Adrenal gland (tissue), 5 donors: ENCODE measurements around the gene PNKP.

ENCODE experiments used
- POLR2A ChIP-seq, 2 donors: fragments of 450-650 bp; IDR thresholded peaks; one replicate each; pipeline ENCODE4 v1.6.1; 2017; ENCODE audit warnings: antibody characterized with exemption in 2 of 2, mild to moderate bottlenecking in 2 of 2, moderate library complexity in 1 of 2
- TF ChIP-seq, protein P1 (sequence below), 6 experiments: fragments of 450-650 bp in 4 of 6; fragments of 200-600 bp in 2 of 6; sonication (generic) in 1 of 6; IDR thresholded peaks; 1 replicate in 5 of 6; 2 replicates in 1 of 6; pipeline versions ENCODE4 v1.5.1 to v1.8.0; 2016 to 2021; ENCODE audit warnings: antibody characterized with exemption in 6 of 6, mild to moderate bottlenecking in 2 of 6, moderate library complexity in 1 of 6
- donor health status: DM: no; HTN: no; CAD: no.

DNA sequence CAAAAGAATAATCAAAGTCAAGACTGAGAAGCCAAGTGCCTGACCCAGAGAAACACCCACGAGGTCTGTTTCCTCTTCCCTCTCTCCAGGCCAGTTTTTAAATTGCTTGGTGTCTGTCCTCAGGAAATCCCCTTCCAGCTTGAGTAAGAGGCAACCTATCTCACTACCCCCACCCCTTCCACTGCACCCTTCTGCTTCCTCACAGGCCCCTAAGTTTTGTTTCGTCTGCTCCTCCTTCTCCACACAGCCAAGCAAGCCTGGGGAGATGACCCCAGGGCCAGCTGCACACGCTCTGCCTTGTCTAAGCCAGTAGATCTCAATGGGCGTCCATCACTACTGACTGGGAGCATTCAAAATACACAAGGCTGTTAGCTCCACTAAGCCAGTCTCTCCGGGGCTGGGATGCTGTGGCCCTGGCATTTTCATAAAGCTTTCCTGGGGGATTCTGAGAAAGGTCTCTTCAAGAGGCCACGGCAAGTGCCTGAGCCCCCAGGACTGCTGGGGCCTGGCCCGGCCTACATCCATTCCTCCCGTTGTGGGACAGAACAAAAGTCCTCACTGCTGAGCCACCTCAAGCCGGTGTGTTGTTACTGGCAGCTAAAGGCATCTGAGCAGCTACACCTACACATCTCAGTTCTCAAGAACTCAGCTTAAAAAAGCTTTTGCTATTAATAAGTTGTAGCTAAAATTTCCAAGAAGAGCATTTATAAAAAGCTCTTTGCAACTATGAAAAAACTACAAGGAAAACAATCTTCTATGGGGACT lies 44.2 kb upstream of the PNKP start:
- TF ChIP-seq, protein P1, sequence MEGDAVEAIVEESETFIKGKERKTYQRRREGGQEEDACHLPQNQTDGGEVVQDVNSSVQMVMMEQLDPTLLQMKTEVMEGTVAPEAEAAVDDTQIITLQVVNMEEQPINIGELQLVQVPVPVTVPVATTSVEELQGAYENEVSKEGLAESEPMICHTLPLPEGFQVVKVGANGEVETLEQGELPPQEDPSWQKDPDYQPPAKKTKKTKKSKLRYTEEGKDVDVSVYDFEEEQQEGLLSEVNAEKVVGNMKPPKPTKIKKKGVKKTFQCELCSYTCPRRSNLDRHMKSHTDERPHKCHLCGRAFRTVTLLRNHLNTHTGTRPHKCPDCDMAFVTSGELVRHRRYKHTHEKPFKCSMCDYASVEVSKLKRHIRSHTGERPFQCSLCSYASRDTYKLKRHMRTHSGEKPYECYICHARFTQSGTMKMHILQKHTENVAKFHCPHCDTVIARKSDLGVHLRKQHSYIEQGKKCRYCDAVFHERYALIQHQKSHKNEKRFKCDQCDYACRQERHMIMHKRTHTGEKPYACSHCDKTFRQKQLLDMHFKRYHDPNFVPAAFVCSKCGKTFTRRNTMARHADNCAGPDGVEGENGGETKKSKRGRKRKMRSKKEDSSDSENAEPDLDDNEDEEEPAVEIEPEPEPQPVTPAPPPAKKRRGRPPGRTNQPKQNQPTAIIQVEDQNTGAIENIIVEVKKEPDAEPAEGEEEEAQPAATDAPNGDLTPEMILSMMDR (IDR thresholded peaks at IDR 0.05), result no peak
- TF ChIP-seq POLR2A (IDR thresholded peaks at IDR 0.05), result no peak
